Stimulated activated CD8-positive, alpha-beta memory T cell treated with anti-CD3 and anti-CD28 coated beads, Interleukin-4, amount 100 ng/mL, for 48 hours (primary cell): Measurements from ENCODE around the gene COMMD8.

ENCODE experiments used
- DNase-seq: peaks from one replicate; pipeline ENCODE4 v3.0.0-alpha.2; 2020

The COMMD8 gene

GRCh38 chr4:47471064-47471463, 7.6 kb upstream of the COMMD8 start:
- DNase-seq: no peak

- DNase-seq: no peak
Measured at GRCh38 chr4:47469951-47470350, 6.4 kb upstream of the COMMD8 start.

- no peak for DNase-seq
Measured at GRCh38 chr4:47468706-47469365, 5.3 kb upstream of the COMMD8 start.

DNA sequence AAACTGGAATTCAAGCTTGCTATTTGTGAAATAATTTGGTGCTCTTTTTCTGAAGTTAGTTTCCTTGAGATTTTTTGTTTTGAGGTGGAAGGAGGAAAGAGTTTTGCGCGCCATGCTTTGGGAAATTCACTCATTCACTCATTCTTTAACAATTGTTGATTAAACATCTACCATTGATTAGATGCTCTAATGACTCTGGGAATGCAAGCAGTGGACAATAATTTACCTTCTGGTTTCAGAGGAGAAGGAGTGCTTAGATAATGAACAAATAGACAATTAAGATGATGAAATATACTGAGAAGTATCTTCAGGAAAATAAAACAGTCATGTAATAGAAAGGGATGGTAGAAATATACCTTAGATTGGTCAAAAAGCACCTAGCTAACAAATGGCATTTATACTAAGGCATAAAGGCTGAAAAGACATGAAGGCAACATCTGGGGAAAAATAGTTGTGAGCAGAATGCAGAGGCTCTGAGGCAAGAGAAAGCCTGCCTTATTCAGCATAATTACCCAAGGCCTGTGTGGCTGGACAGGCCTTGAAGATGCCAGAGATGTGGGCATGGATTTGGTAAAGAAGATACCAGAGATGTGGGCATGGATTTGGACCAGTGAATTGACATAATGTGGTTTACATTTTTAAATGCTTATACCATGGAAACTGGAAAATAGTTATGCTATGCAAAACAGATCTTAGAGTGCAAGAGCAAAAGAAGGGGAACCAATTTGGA, 2.7 kb upstream of the COMMD8 start:
- no peak for DNase-seq

GRCh38 chr4:47465004-47465403, 1.5 kb upstream of the COMMD8 start:
- DNase-seq: no peak

GRCh38 chr4:47462799-47463234, 685 bp downstream of the COMMD8 start:
- no peak for DNase-seq

GRCh38 chr4:47451657-47452056, 11.8 kb downstream of the COMMD8 start:
- DNase-seq: no peak

- no peak for DNase-seq
Measured at GRCh38 chr4:47444031-47444430, 19.5 kb downstream of the COMMD8 start.

DNA sequence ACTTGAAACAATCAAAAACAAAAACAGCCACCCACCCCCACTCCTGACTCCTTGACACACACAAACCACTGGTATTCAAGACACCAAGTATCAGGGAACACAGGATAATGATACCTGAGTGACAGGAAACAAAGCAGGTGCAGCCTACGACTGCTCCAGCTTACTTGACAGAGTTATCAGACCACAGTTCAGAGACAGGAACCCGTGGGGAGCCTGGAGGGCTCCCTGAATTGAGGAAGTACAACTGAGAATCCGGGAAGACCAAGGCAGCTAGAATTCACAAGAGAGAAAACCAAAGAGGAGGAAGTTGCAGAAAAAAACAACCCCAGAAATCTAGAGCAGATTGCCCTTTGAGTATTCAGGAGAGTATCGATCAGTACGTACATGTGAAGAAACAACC, 20.5 kb downstream of the COMMD8 start:
- no peak for DNase-seq

- DNase-seq: no peak
Measured at GRCh38 chr4:47434931-47435330, 28.6 kb downstream of the COMMD8 start.

GRCh38 chr4:47432749-47433148, 30.8 kb downstream of the COMMD8 start:
- no peak for DNase-seq

DNA sequence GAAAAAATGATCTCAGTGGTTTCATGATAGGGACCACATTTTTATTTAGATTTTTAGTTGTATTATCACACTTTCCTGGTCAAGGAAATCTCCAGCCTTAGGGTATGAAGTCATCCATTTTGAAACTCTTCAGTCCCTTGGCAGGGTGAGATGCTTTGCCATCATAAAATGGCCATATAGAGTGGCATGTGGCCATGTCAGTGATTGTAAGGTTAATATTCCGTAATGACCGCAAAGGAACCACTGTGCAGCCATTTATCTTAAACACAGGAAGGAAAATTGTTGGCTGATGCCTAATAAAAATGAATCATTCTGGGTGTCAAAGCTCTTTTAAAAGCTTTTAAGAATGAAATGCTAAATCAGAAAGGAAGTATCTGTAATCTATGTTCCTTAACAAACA, 35.6 kb downstream of the COMMD8 start:
- DNase-seq: no peak

DNA sequence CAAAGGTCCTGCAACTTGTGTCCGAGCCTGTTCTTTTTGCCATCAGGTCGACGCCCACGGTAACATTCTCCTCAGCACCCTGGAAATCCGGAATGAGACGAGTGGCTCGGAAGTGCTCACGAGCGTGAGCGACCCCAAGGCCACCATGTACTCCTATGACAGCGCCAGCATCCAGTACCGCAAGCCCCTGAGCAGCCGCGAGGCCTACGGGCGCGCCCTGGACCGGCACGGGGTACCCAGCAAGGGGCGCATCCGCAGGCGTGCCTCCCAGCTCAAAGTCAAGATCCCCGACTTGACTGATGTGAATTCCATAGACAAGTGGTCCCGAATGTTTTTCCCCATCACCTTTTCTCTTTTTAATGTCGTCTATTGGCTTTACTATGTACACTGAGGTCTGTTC, 37.9 kb downstream of the COMMD8 start:
- no peak for DNase-seq

DNA sequence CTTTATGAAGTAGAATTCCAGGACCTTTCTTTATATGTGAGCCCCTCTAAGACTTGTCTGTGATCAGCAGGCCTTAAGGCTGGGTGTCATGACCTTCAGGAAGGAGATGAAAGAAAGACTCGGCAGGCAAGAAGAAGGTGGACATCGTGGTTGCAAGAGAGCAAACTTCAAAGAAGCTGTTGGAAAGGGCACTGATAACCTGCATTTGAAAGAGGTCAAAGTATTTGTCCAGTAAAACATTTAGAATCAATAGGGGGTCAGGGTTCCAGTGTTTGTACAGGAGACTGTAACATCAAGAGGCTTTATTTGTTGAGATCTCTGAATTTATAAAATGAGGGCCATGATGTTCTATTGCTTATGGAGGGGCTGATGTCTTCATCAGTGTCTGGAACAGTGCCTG, 44.2 kb downstream of the COMMD8 start:
- DNase-seq: no peak

DNA sequence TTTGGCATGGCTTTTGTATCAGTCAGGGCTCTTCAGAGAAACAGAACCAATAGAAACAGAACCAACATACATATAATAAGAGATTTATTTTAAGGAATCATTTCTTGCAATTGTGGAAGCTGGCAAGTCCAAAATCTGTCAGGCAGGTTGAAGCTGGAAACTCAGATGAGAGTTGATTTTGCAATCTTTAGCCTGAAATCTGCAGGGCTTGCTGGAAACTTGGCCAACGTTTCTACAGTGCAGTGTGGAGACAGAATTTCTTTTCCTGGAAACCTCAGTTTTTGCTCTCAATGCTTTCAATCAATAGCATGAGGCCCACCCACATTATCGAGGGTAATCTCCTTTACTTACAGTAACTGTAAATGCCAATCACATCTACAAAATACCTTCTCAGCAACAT, 45.4 kb downstream of the COMMD8 start:
- no peak for DNase-seq

- DNase-seq: no peak
Measured at GRCh38 chr4:47415719-47416118, 47.8 kb downstream of the COMMD8 start.

- no peak for DNase-seq
Measured at GRCh38 chr4:47413521-47413920, 50.0 kb downstream of the COMMD8 start.

DNA sequence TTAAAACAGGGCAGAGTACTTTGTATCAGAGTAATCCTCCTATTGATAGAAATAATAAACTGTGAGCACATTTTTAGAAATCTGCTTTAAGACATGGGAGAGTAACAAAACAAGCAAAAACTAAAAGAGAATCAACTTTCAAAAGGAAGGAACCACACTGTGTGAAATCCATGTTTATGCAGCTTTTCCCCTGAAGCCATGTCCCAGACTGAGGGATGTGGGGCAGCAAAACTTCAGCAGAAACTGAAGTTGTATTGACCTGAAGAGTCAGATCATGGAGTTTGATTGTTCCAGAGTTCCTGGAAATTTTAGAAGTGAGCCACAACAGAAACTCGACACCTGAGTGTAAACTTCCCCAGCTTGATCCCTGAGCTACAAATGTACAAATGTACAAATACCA, 53.2 kb downstream of the COMMD8 start:
- no peak for DNase-seq

DNA sequence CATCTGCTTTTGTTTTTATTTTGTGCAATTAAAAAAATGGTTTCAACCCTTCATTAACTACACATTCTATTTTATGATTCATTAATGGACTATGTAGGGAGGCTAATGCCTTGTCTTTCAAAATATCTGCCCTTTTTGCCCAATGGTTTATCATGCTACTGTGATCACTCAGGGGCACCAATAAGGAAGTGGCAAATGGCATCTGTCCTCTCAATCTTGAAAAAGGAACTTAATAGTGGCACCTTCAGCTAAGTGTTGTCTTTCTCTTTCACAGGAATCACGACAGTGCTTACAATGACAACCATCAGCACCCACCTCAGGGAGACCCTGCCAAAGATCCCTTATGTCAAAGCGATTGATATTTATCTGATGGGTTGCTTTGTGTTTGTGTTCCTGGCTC, 57.1 kb downstream of the COMMD8 start:
- DNase-seq: no peak
